ENCODE data around the gene LDHD. TPM values are rescaled to one million over a fixed set of nuclear protein-coding genes. Genes with fewer than 3 reads are reported as not detected.

LDHD gene
- total and polyA plus RNA-seq, 9 of the 15 experiments (the other 6 are each of a cell fraction or from before 2014, with no cell fraction given), result 0.19 to 0.86 (median 0.54) TPM; not detected in 3

GRCh38 chr16:75105306-75106061 lies 11.1 kb downstream of the LDHD start:
- Histone ChIP-seq H3K9ac (ENCODE audit: insufficient read depth in 1 of 2, low read depth in 2 of 2, low read length in 2 of 2) (no peak overlapping the region), H4K20me1 (replicated peaks; ENCODE audit: control insufficient read depth, insufficient read depth, low read length) (no peaks in the 10 kb centered on the region), H2AFZ (ENCODE audit: low read depth, low read length) (no peak overlapping the region), H3K4me2 (ENCODE audit: insufficient read depth, low read length) (no peak overlapping the region), H3K27ac (ENCODE audit: extremely low read depth, low read depth, low read length) (no peak overlapping the region), H3K4me1 (replicated peaks in 1 of 2; ENCODE audit: control insufficient read depth in 2 of 2, insufficient read depth in 2 of 2, low read length in 2 of 2) (peaks cover 0 to 23% of the 10 kb centered on the region in 2 experiments; a peak in 3 of 5 replicates), H3K27me3 (ENCODE audit: control insufficient read depth in 2 of 2, insufficient read depth in 2 of 2, low read length in 2 of 2) (no peaks in the 10 kb centered on the region), H3K9me1 (ENCODE audit: control insufficient read depth, insufficient read depth, low read length) (no peaks in the 10 kb centered on the region), H3K9me3 (replicated peaks; ENCODE audit: control insufficient read depth, insufficient read depth, low read depth, low read length) (no peaks in the 10 kb centered on the region), H3K79me2 (ENCODE audit: control insufficient read depth, insufficient read depth, low read length) (no peaks in the 10 kb centered on the region), H3K36me3 (ENCODE audit: control insufficient read depth, insufficient read depth, low read length) (peaks cover 25% of the 10 kb centered on the region; the same call in 2 of the 3 replicates), H3K4me3 (no peak overlapping the region)
- in situ Hi-C loops (cut with MboI), result loop anchor here (5.0 kb wide), 1 partner anchor 113 kb away; no protein-coding TSS in a partner anchor
- ChIA-PET CTCF (ENCODE audit: low intra/inter-chr PET ratio) (no interaction called here), POLR2A (interaction anchor here (0.6 to 2.2 kb wide), 4 partner anchors 8 to 246 kb away, joined by 3 to 6 read pairs (median 4); no protein-coding TSS in a partner anchor)
- FAIRE-seq (no peak), DNase-seq (ENCODE audit: extremely low read depth in 1 of 4, low spot score in 3 of 4) (no peak), ATAC-seq (no peak)
- intact Hi-C loops (cut with micrococcal nuclease), result no loop called here
- WGBS (ENCODE audit: insufficient coverage, low coverage, missing lambda C conversion rate), result 78% methylated on average over 9 of the region's 10 CpGs
- BruUV-seq (replicated peaks), result no TSS peak
- no peak for TF ChIP-seq PYGO2 (tag; IDR thresholded peaks at IDR 0.05)
- TF ChIP-seq, protein P1, sequence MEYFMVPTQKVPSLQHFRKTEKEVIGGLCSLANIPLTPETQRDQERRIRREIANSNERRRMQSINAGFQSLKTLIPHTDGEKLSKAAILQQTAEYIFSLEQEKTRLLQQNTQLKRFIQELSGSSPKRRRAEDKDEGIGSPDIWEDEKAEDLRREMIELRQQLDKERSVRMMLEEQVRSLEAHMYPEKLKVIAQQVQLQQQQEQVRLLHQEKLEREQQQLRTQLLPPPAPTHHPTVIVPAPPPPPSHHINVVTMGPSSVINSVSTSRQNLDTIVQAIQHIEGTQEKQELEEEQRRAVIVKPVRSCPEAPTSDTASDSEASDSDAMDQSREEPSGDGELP (CRISPR knock-in tag; IDR thresholded peaks at IDR 0.05; ENCODE audit: borderline replicate concordance), result 0 out of 2 replicates have a peak, but pooled peaks have one; percentile 17

DNA sequence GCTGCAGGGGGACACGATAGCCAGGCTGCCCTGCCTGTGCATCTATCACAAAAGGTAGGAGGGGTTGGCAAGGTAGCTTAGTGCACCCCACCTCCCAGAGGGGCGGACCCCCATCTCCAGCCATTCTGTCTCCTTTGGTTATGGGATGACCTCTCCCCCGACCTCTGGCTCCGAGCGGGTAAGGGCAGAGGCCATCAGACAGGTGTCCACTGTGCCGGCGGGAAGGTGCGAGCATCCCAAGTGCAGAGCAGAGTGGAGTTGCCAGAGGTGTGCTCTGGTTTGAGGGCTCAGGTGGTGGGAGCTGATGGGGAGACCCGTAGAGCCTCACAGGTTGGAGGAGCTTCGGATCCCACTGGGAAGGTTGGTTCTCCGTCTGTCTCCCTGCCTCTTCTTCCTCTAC lies 11.7 kb downstream of the LDHD start:
- no peak for FAIRE-seq
- no peak overlapping the region for H3K4me3 ChIP-seq
- peaks cover 25% of the 10 kb centered on the region; the same call in 2 of the 3 replicates for H3K36me3 ChIP-seq (ENCODE audit: control insufficient read depth, insufficient read depth, low read length)
- no peak overlapping the region for H3K27ac ChIP-seq (ENCODE audit: extremely low read depth, low read depth, low read length)
- H4K20me1 ChIP-seq (replicated peaks; ENCODE audit: control insufficient read depth, insufficient read depth, low read length), result no peaks in the 10 kb centered on the region
- H3K27me3 ChIP-seq (ENCODE audit: control insufficient read depth in 2 of 2, insufficient read depth in 2 of 2, low read length in 2 of 2), result no peaks in the 10 kb centered on the region
- no peak for ATAC-seq
- no peaks in the 10 kb centered on the region for H3K9me1 ChIP-seq (ENCODE audit: control insufficient read depth, insufficient read depth, low read length)
- H3K79me2 ChIP-seq (ENCODE audit: control insufficient read depth, insufficient read depth, low read length), result no peaks in the 10 kb centered on the region
- intact Hi-C loops (cut with micrococcal nuclease) (no loop called here), in situ Hi-C loops (cut with MboI) (loop anchor here (5.0 kb wide), 1 partner anchor 113 kb away; no protein-coding TSS in a partner anchor)
- H2AFZ ChIP-seq (ENCODE audit: low read depth, low read length), result no peak overlapping the region
- no peak overlapping the region for H3K4me2 ChIP-seq (ENCODE audit: insufficient read depth, low read length)
- no peaks in the 10 kb centered on the region for H3K9me3 ChIP-seq (replicated peaks; ENCODE audit: control insufficient read depth, insufficient read depth, low read depth, low read length)
- 96% methylated on average over 10 of the region's 11 CpGs for WGBS (ENCODE audit: insufficient coverage, low coverage, missing lambda C conversion rate)
- H3K9ac ChIP-seq (ENCODE audit: insufficient read depth in 1 of 2, low read depth in 2 of 2, low read length in 2 of 2), result no peak overlapping the region
- no peak for TF ChIP-seq HCFC1 (IDR thresholded peaks at IDR 0.05; ENCODE audit: low read depth, low read length)
- no peak for TF ChIP-seq SRF (CRISPR knock-in tag; IDR thresholded peaks at IDR 0.05)
- no peak for TF ChIP-seq MAZ (CRISPR knock-in tag; conservative IDR thresholded peaks at IDR 0.05 in 1 of 2, IDR thresholded peaks at IDR 0.05 in 1 of 2)
- TF ChIP-seq, protein P2, sequence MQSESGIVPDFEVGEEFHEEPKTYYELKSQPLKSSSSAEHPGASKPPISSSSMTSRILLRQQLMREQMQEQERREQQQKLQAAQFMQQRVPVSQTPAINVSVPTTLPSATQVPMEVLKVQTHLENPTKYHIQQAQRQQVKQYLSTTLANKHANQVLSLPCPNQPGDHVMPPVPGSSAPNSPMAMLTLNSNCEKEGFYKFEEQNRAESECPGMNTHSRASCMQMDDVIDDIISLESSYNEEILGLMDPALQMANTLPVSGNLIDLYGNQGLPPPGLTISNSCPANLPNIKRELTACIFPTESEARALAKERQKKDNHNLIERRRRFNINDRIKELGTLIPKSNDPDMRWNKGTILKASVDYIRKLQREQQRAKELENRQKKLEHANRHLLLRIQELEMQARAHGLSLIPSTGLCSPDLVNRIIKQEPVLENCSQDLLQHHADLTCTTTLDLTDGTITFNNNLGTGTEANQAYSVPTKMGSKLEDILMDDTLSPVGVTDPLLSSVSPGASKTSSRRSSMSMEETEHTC (IDR thresholded peaks at IDR 0.05), result no peak
- TF ChIP-seq ZNF717 (CRISPR knock-in tag; IDR thresholded peaks at IDR 0.05), result no peak
- TF ChIP-seq PHF8 (IDR thresholded peaks at IDR 0.05; ENCODE audit: borderline replicate concordance, low read length), result no peak
- no peak for TF ChIP-seq ETS2 (tag; IDR thresholded peaks at IDR 0.05; ENCODE audit: borderline replicate concordance, poor library complexity, severe bottlenecking)
- ChIA-PET POLR2A (interaction anchor here (2.2 kb wide), 1 partner anchor 18 kb away, joined by 6 read pairs; no protein-coding TSS in a partner anchor), CTCF (ENCODE audit: low intra/inter-chr PET ratio) (no interaction called here)
- peaks cover 4 to 18% of the 10 kb centered on the region in 2 experiments; a peak in 3 of 5 replicates for H3K4me1 ChIP-seq (replicated peaks in 1 of 2; ENCODE audit: control insufficient read depth in 2 of 2, insufficient read depth in 2 of 2, low read length in 2 of 2)
- DNase-seq (ENCODE audit: extremely low read depth in 1 of 4, low spot score in 3 of 4), result no peak
- BruUV-seq (replicated peaks), result no TSS peak
